Measurements from ENCODE around the gene TMEM245. TPM values are rescaled to one million over a fixed set of nuclear protein-coding genes. Genes with fewer than 3 reads are reported as not detected.

TMEM245 gene
- total and polyA plus RNA-seq, 10 of the 15 experiments (the other 5 are each of a cell fraction or from before 2014, with no cell fraction given): 7.4 to 36.1 (median 19.0) TPM

- Histone ChIP-seq H3K36me3 (ENCODE audit: control insufficient read depth in 2 of 2, insufficient read depth in 2 of 2, low read length in 1 of 2) (peaks cover 1 to 3% of the 10 kb centered on the region in 2 experiments; a peak in 2 of 4 replicates), H3K9ac (ENCODE audit: control insufficient read depth, insufficient read depth, low read length) (no peak overlapping the region), H3K4me3 (no peak overlapping the region), H3K79me2 (ENCODE audit: control insufficient read depth, insufficient read depth, low read length) (no peaks in the 10 kb centered on the region), H3K27me3 (replicated peaks in 1 of 2; ENCODE audit: control insufficient read depth in 2 of 2, insufficient read depth in 2 of 2, low read length in 1 of 2) (no peaks in the 10 kb centered on the region), H3K4me2 (ENCODE audit: control insufficient read depth, insufficient read depth) (no peak overlapping the region), H4K20me1 (ENCODE audit: control insufficient read depth, insufficient read depth) (no peaks in the 10 kb centered on the region), H3K9me3 (replicated peaks; ENCODE audit: control insufficient read depth, insufficient read depth, low read length) (no peaks in the 10 kb centered on the region; the same call in 2 of the 3 replicates), H3K27ac (ENCODE audit: control insufficient read depth, insufficient read depth) (no peak overlapping the region), H2AFZ (ENCODE audit: control insufficient read depth, low read depth, low read length) (no peak overlapping the region), H3K4me1 (ENCODE audit: control insufficient read depth, insufficient read depth, low read length) (no peaks in the 10 kb centered on the region)
- 72% methylated on average over 5 of the region's 5 CpGs for WGBS (ENCODE audit: insufficient coverage, insufficient replicate concordance, low lambda C conversion rate, missing lambda C conversion rate)
- FAIRE-seq (no peak), DNase-seq (ENCODE audit: low read depth, low spot score) (no peak), ATAC-seq (no peak)
- TF ChIP-seq POLR2A (IDR thresholded peaks at IDR 0.05; ENCODE audit: low read depth, low read length): no peak
- TF ChIP-seq SREBF1 (IDR thresholded peaks at IDR 0.05; ENCODE audit: low read length): no peak
- TF ChIP-seq, protein P1, sequence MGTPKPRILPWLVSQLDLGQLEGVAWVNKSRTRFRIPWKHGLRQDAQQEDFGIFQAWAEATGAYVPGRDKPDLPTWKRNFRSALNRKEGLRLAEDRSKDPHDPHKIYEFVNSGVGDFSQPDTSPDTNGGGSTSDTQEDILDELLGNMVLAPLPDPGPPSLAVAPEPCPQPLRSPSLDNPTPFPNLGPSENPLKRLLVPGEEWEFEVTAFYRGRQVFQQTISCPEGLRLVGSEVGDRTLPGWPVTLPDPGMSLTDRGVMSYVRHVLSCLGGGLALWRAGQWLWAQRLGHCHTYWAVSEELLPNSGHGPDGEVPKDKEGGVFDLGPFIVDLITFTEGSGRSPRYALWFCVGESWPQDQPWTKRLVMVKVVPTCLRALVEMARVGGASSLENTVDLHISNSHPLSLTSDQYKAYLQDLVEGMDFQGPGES (IDR thresholded peaks at IDR 0.05): no peak
- no peak for TF ChIP-seq BRCA1 (IDR thresholded peaks at IDR 0.05; ENCODE audit: low read depth, low read length)
- TF ChIP-seq CHD1 (IDR thresholded peaks at IDR 0.05; ENCODE audit: low read depth, low read length): no peak
- TF ChIP-seq, protein P2, sequence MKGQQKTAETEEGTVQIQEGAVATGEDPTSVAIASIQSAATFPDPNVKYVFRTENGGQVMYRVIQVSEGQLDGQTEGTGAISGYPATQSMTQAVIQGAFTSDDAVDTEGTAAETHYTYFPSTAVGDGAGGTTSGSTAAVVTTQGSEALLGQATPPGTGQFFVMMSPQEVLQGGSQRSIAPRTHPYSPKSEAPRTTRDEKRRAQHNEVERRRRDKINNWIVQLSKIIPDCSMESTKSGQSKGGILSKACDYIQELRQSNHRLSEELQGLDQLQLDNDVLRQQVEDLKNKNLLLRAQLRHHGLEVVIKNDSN (IDR thresholded peaks at IDR 0.05; ENCODE audit: borderline replicate concordance, extremely low read length, insufficient read depth, low read depth, low read length): no peak
- no peak for TF ChIP-seq SUZ12 (IDR thresholded peaks at IDR 0.05; ENCODE audit: unreplicated experiment)
- no TSS peak for BruUV-seq (replicated peaks)
- RAD21 ChIA-PET (ENCODE audit: unreplicated experiment): no interaction called here
- CTCF ChIA-PET: no interaction called here
- in situ Hi-C loops (cut with MboI): no loop called here
- SMC1A ChIA-PET (ENCODE audit: uncharacterized antibody, unreplicated experiment): interaction anchor here (0.8 kb wide), 1 partner anchor 20 kb away, joined by 3 read pairs; no protein-coding TSS in a partner anchor
- POLR2A ChIA-PET: interaction anchor here (0.6 kb wide), 1 partner anchor 32 kb away, joined by 3 read pairs; no protein-coding TSS in a partner anchor
- intact Hi-C loops (cut with micrococcal nuclease; ENCODE audit: unreplicated experiment): no loop called here
These were observed 145.9 kb downstream of the TMEM245 start for GRCh38 chr9:108973895-108974294.
